ENCODE measurements around the gene AUP1. TPM values are rescaled to one million over a fixed set of nuclear protein-coding genes. Genes with fewer than 3 reads are reported as not detected.
A peak's percentile ranks its signal among the peaks of the same experiment; 100 is the strongest.
"Not testable (repeated sequence)": the region's sequence is repeated elsewhere in the genome, so short reads cannot be mapped to it uniquely, and the experiment has no call there.

The AUP1 gene
- total RNA-seq, 2 experiments from 2014 or later: 92.1 to 98.0 TPM

- no peaks in the 10 kb centered on the region for H3K9me3 Mint-ChIP-seq
- H3K27ac Mint-ChIP-seq: no peak overlapping the region
- no peaks in the 10 kb centered on the region for H3K36me3 Mint-ChIP-seq
- ChIA-PET POLR2A (interaction anchor here (1.8 kb wide), 1 partner anchor 14 kb away, joined by 5 read pairs; the partner anchor contains the start of gene LOXL3), CTCF (interaction anchor here (0.8 to 1.4 kb wide), 4 partner anchors 9 to 60 kb away, joined by 3 to 4 read pairs (median 4); partner anchors contain the start of gene PCGF1)
- intact Hi-C loops (cut with micrococcal nuclease): no loop called here
- peaks cover 12% of the 10 kb centered on the region for H3K4me1 Mint-ChIP-seq (ENCODE audit: low read depth)
- no peak for DNase-seq
- peaks cover 11% of the 10 kb centered on the region for H3K27me3 Mint-ChIP-seq
- H3K4me3 Mint-ChIP-seq: no peak overlapping the region
Observed at GRCh38 chr2:74567881-74568280, 38.4 kb upstream of the AUP1 start.

- no peaks in the 10 kb centered on the region for H3K9me3 Mint-ChIP-seq
- no peak overlapping the region for H3K4me3 Mint-ChIP-seq
- DNase-seq: no peak
- ChIA-PET CTCF (interaction anchor here (1.1 to 1.4 kb wide), 4 partner anchors 9 to 317 kb away, joined by 3 to 5 read pairs (median 4); no protein-coding TSS in a partner anchor), POLR2A (interaction anchor here (1.2 to 1.8 kb wide), 3 partner anchors 10 to 13 kb away, joined by 3 to 9 read pairs (median 5); partner anchors contain the start of gene LOXL3)
- no peaks in the 10 kb centered on the region for H3K36me3 Mint-ChIP-seq
- H3K27ac Mint-ChIP-seq: peak overlapping the region; percentile 76
- peaks cover 10% of the 10 kb centered on the region for H3K4me1 Mint-ChIP-seq (ENCODE audit: low read depth)
- intact Hi-C loops (cut with micrococcal nuclease): no loop called here
- peaks cover 14% of the 10 kb centered on the region for H3K27me3 Mint-ChIP-seq
Observed at GRCh38 chr2:74566754-74567085, 37.2 kb upstream of the AUP1 start.

- intact Hi-C loops (cut with micrococcal nuclease): no loop called here
- H3K4me3 Mint-ChIP-seq: no peak overlapping the region
- peaks cover 17% of the 10 kb centered on the region for H3K27me3 Mint-ChIP-seq
- CTCF ChIA-PET: interaction anchor here (0.7 to 1.4 kb wide), 5 partner anchors 9 to 317 kb away, joined by 3 to 5 read pairs (median 4); no protein-coding TSS in a partner anchor
- no peaks in the 10 kb centered on the region for H3K9me3 Mint-ChIP-seq
- H3K4me1 Mint-ChIP-seq (ENCODE audit: low read depth): peaks cover 10% of the 10 kb centered on the region
- no peak for DNase-seq
- H3K27ac Mint-ChIP-seq: peak overlapping the region; percentile 76
- no peaks in the 10 kb centered on the region for H3K36me3 Mint-ChIP-seq
- POLR2A ChIA-PET: interaction anchor here (0.5 to 1.8 kb wide), 4 partner anchors 10 to 95 kb away, joined by 3 to 9 read pairs (median 4); partner anchors contain the start of gene LOXL3
Observed at GRCh38 chr2:74566076-74566753, 36.7 kb upstream of the AUP1 start.

- POLR2A ChIA-PET: no interaction called here
- Mint-ChIP-seq H3K36me3 (no peaks in the 10 kb centered on the region), H3K9me3 (no peaks in the 10 kb centered on the region), H3K27me3 (peaks cover 20% of the 10 kb centered on the region), H3K4me1 (ENCODE audit: low read depth) (peaks cover 12% of the 10 kb centered on the region), H3K27ac (no peak overlapping the region), H3K4me3 (no peak overlapping the region)
- CTCF ChIA-PET: no interaction called here
- DNase-seq: no peak
- intact Hi-C loops (cut with micrococcal nuclease): no loop called here
Observed at GRCh38 chr2:74564222-74564621, 34.7 kb upstream of the AUP1 start.

GRCh38 chr2:74562126-74562775 lies 32.7 kb upstream of the AUP1 start:
- Mint-ChIP-seq H3K4me1 (ENCODE audit: low read depth) (peaks cover 10% of the 10 kb centered on the region), H3K9me3 (no peaks in the 10 kb centered on the region), H3K27ac (no peak overlapping the region), H3K4me3 (no peak overlapping the region), H3K36me3 (no peaks in the 10 kb centered on the region), H3K27me3 (peaks cover 13% of the 10 kb centered on the region)
- ChIA-PET CTCF (no interaction called here), POLR2A (no interaction called here)
- DNase-seq: no peak
- intact Hi-C loops (cut with micrococcal nuclease): no loop called here

GRCh38 chr2:74561022-74561421 lies 31.5 kb upstream of the AUP1 start:
- H3K27ac Mint-ChIP-seq; intact Hi-C loops (cut with micrococcal nuclease); DNase-seq; H3K4me3 Mint-ChIP-seq; POLR2A ChIA-PET; CTCF ChIA-PET; H3K36me3 Mint-ChIP-seq; H3K9me3 Mint-ChIP-seq; H3K4me1 Mint-ChIP-seq (ENCODE audit: low read depth): not testable (repeated sequence)
- peaks cover 13% of the 10 kb centered on the region for H3K27me3 Mint-ChIP-seq

GRCh38 chr2:74560591-74560990 lies 31.1 kb upstream of the AUP1 start:
- CTCF ChIA-PET: no interaction called here
- intact Hi-C loops (cut with micrococcal nuclease): no loop called here
- POLR2A ChIA-PET: no interaction called here
- no peak for DNase-seq
- no peak overlapping the region for H3K4me3 Mint-ChIP-seq
- peaks cover 5% of the 10 kb centered on the region for H3K4me1 Mint-ChIP-seq (ENCODE audit: low read depth)
- no peak overlapping the region for H3K27ac Mint-ChIP-seq
- peaks cover 11% of the 10 kb centered on the region for H3K27me3 Mint-ChIP-seq
- peaks cover 4% of the 10 kb centered on the region for H3K36me3 Mint-ChIP-seq
- H3K9me3 Mint-ChIP-seq: no peaks in the 10 kb centered on the region

GRCh38 chr2:74559912-74560311 lies 30.4 kb upstream of the AUP1 start:
- Mint-ChIP-seq H3K27me3 (peaks cover 11% of the 10 kb centered on the region), H3K4me1 (ENCODE audit: low read depth) (peaks cover 5% of the 10 kb centered on the region), H3K9me3 (no peaks in the 10 kb centered on the region), H3K27ac (no peak overlapping the region), H3K36me3 (peaks cover 4% of the 10 kb centered on the region), H3K4me3 (no peak overlapping the region)
- intact Hi-C loops (cut with micrococcal nuclease): no loop called here
- DNase-seq: no peak
- ChIA-PET POLR2A (no interaction called here), CTCF (no interaction called here)

- no peak overlapping the region for H3K27ac Mint-ChIP-seq
- POLR2A ChIA-PET: no interaction called here
- no peaks in the 10 kb centered on the region for H3K9me3 Mint-ChIP-seq
- CTCF ChIA-PET: interaction anchor here (1.8 kb wide), 1 partner anchor 26 kb away, joined by 4 read pairs; no protein-coding TSS in a partner anchor
- H3K4me1 Mint-ChIP-seq (ENCODE audit: low read depth): peaks cover 8% of the 10 kb centered on the region
- H3K4me3 Mint-ChIP-seq: no peak overlapping the region
- DNase-seq: no peak
- intact Hi-C loops (cut with micrococcal nuclease): no loop called here
- H3K36me3 Mint-ChIP-seq: peaks cover 4% of the 10 kb centered on the region
- peaks cover 9% of the 10 kb centered on the region for H3K27me3 Mint-ChIP-seq
Observed at GRCh38 chr2:74558284-74559230, 29.1 kb upstream of the AUP1 start.

GRCh38 chr2:74556831-74557370 lies 27.4 kb upstream of the AUP1 start:
- H3K36me3 Mint-ChIP-seq: peaks cover 4% of the 10 kb centered on the region
- peaks cover 11% of the 10 kb centered on the region for H3K4me1 Mint-ChIP-seq (ENCODE audit: low read depth)
- ChIA-PET CTCF (interaction anchor here (1.8 kb wide), 1 partner anchor 25 kb away, joined by 4 read pairs; no protein-coding TSS in a partner anchor), POLR2A (interaction anchor here (1.2 kb wide), 1 partner anchor 10 kb away, joined by 3 read pairs; no protein-coding TSS in a partner anchor)
- peaks cover 6% of the 10 kb centered on the region for H3K27me3 Mint-ChIP-seq
- no peak overlapping the region for H3K4me3 Mint-ChIP-seq
- no peak for DNase-seq
- H3K27ac Mint-ChIP-seq: no peak overlapping the region
- no peaks in the 10 kb centered on the region for H3K9me3 Mint-ChIP-seq
- intact Hi-C loops (cut with micrococcal nuclease): no loop called here

GRCh38 chr2:74556159-74556558 lies 26.7 kb upstream of the AUP1 start:
- no peak overlapping the region for H3K27ac Mint-ChIP-seq
- no peak for DNase-seq
- POLR2A ChIA-PET: interaction anchor here (0.6 to 1.2 kb wide), 2 partner anchors 11 to 398 kb away, joined by 3 read pairs; no protein-coding TSS in a partner anchor
- peak overlapping the region; percentile 95 for H3K4me3 Mint-ChIP-seq
- peaks cover 11% of the 10 kb centered on the region for H3K4me1 Mint-ChIP-seq (ENCODE audit: low read depth)
- CTCF ChIA-PET: interaction anchor here (2.6 kb wide), 1 partner anchor 32 kb away, joined by 16 read pairs; no protein-coding TSS in a partner anchor
- H3K27me3 Mint-ChIP-seq: peaks cover 3% of the 10 kb centered on the region
- H3K9me3 Mint-ChIP-seq: no peaks in the 10 kb centered on the region
- peaks cover 4% of the 10 kb centered on the region for H3K36me3 Mint-ChIP-seq
- intact Hi-C loops (cut with micrococcal nuclease): no loop called here
